ENCODE data around the gene XRCC4. TPM values are rescaled to one million over a fixed set of nuclear protein-coding genes. Genes with fewer than 3 reads are reported as not detected.

Gene XRCC4
- total RNA-seq, 1 donor from 2014 or later, result 5.9 TPM

GRCh38 chr5:83312663-83313062 lies 235.3 kb downstream of the XRCC4 start:
- Histone ChIP-seq H3K4me1 (no peaks in the 10 kb centered on the region), H3K9me3 (no peaks in the 10 kb centered on the region), H3K36me3 (no peaks in the 10 kb centered on the region), H3K4me3 (no peak overlapping the region), H3K27ac (no peak overlapping the region), H3K27me3 (no peaks in the 10 kb centered on the region)
- intact Hi-C loops (cut with DNase I), result no loop called here
- no peak for TF ChIP-seq CTCF (IDR thresholded peaks at IDR 0.05)
- ATAC-seq (peak; percentile 92), DNase-seq (no peak)

- TF ChIP-seq CTCF (IDR thresholded peaks at IDR 0.05), result no peak
- H3K4me1 ChIP-seq, result no peaks in the 10 kb centered on the region
- no peaks in the 10 kb centered on the region for H3K9me3 ChIP-seq
- no peak overlapping the region for H3K27ac ChIP-seq
- no peaks in the 10 kb centered on the region for H3K36me3 ChIP-seq
- intact Hi-C loops (cut with DNase I), result no loop called here
- no peak overlapping the region for H3K4me3 ChIP-seq
- DNase-seq, result no peak
- ATAC-seq, result peak; percentile 37
- no peaks in the 10 kb centered on the region for H3K27me3 ChIP-seq
Observed at GRCh38 chr5:83313436-83313835, 236.1 kb downstream of the XRCC4 start.

- Histone ChIP-seq H3K9me3 (no peaks in the 10 kb centered on the region), H3K4me3 (no peak overlapping the region), H3K36me3 (no peaks in the 10 kb centered on the region), H3K27me3 (no peaks in the 10 kb centered on the region), H3K4me1 (no peaks in the 10 kb centered on the region), H3K27ac (no peak overlapping the region)
- ATAC-seq (no peak), DNase-seq (no peak)
- no peak for TF ChIP-seq CTCF (IDR thresholded peaks at IDR 0.05)
- intact Hi-C loops (cut with DNase I), result no loop called here
Observed at GRCh38 chr5:83321483-83322055, 244.2 kb downstream of the XRCC4 start.

- intact Hi-C loops (cut with DNase I), result no loop called here
- no peak for ATAC-seq
- no peak overlapping the region for H3K4me3 ChIP-seq
- no peaks in the 10 kb centered on the region for H3K9me3 ChIP-seq
- H3K4me1 ChIP-seq, result no peaks in the 10 kb centered on the region
- no peaks in the 10 kb centered on the region for H3K27me3 ChIP-seq
- no peak for TF ChIP-seq CTCF (IDR thresholded peaks at IDR 0.05)
- H3K27ac ChIP-seq, result no peak overlapping the region
- no peaks in the 10 kb centered on the region for H3K36me3 ChIP-seq
- no peak for DNase-seq
Observed at GRCh38 chr5:83322273-83322924, 245.1 kb downstream of the XRCC4 start.

GRCh38 chr5:83323557-83324180 lies 246.3 kb downstream of the XRCC4 start:
- intact Hi-C loops (cut with DNase I), result no loop called here
- no peaks in the 10 kb centered on the region for H3K36me3 ChIP-seq
- H3K4me1 ChIP-seq, result no peaks in the 10 kb centered on the region
- H3K9me3 ChIP-seq, result no peaks in the 10 kb centered on the region
- DNase-seq, result no peak
- no peak overlapping the region for H3K27ac ChIP-seq
- ATAC-seq, result no peak
- TF ChIP-seq CTCF (IDR thresholded peaks at IDR 0.05), result no peak
- H3K27me3 ChIP-seq, result no peaks in the 10 kb centered on the region
- H3K4me3 ChIP-seq, result no peak overlapping the region
